Osteoblast (primary cell): ENCODE measurements around the gene SP140L. TPM values are rescaled to one million over a fixed set of nuclear protein-coding genes. Genes with fewer than 3 reads are reported as not detected.
"Not testable (repeated sequence)": the region's sequence is repeated elsewhere in the genome, so short reads cannot be mapped to it uniquely, and the experiment has no call there.

ENCODE experiments used
- DNase-seq: peaks from one replicate; pipeline ENCODE4 v3.0.0; 2011; ENCODE audit warnings: low spot score, mixed read lengths; ENCODE audit not compliant: insufficient read length; ENCODE audit errors: missing footprints
- H2AFZ ChIP-seq: 2 replicates; pipeline ENCODE4 v1.6.0; 2011; ENCODE audit warnings: mild to moderate bottlenecking, low read length
- H3K27ac ChIP-seq: 2 replicates; pipeline ENCODE4 v1.5.1; 2011; ENCODE audit warnings: mild to moderate bottlenecking, low read depth, low read length, moderate library complexity
- H3K27me3 ChIP-seq: 2 replicates; pipeline ENCODE4 v1.6.0; 2012; ENCODE audit warnings: mild to moderate bottlenecking, control low read depth, inconsistent platforms, low read length, moderate library complexity; ENCODE audit not compliant: insufficient read depth
- H3K36me3 ChIP-seq: 2 replicates; pipeline ENCODE4 v1.5.1; 2011; ENCODE audit warnings: mild to moderate bottlenecking, low read length, control low read depth, moderate library complexity; ENCODE audit not compliant: insufficient read depth
- H3K4me1 ChIP-seq: 2 replicates; pipeline ENCODE4 v1.5.1; 2011; ENCODE audit warnings: mild to moderate bottlenecking, low read length, control low read depth, moderate library complexity; ENCODE audit not compliant: insufficient read depth
- H3K4me2 ChIP-seq: 2 replicates; pipeline ENCODE4 v1.6.0; 2011; ENCODE audit warnings: mild to moderate bottlenecking, low read length; ENCODE audit not compliant: insufficient read depth
- H3K4me3 ChIP-seq: fragments of 200-600 bp; sonication (generic); 3 replicates; pipeline ENCODE4 v1.5.1; 2012; ENCODE audit warnings: mild to moderate bottlenecking, low read length, inconsistent platforms; ENCODE audit not compliant: insufficient read depth
- H3K79me2 ChIP-seq: 2 replicates; pipeline ENCODE4 v1.6.0; 2012; ENCODE audit warnings: mild to moderate bottlenecking, low read length, control low read depth, inconsistent platforms; ENCODE audit not compliant: insufficient read depth
- H3K9me3 ChIP-seq: 2 replicates; pipeline ENCODE4 v1.5.1; 2011; ENCODE audit warnings: low read depth, low read length, control low read depth
- H4K20me1 ChIP-seq: 2 replicates; pipeline ENCODE4 v1.6.0; 2012; ENCODE audit warnings: mild to moderate bottlenecking, low read length, control low read depth; ENCODE audit not compliant: insufficient read depth
- CTCF ChIP-seq: IDR thresholded peaks from 2 replicates; pipeline ENCODE4 v1.5.1; 2011; ENCODE audit warnings: mild to moderate bottlenecking, low read depth, low read length, moderate library complexity; ENCODE audit errors: extremely low read depth
- total RNA-seq: library from RNA; depleted of rRNA; stranded (reverse); fragments of >200 nt; gene quantifications from 2 replicates; pipeline ENCODE4 v1.2.3, GENCODE V29; 2012

The SP140L gene
- total RNA-seq, 1 donor, result 15.6 TPM

GRCh38 chr2:230329946-230330605 is 3.1 kb downstream of the SP140L start:
- Histone ChIP-seq H2AFZ (no peak overlapping the region), H4K20me1 (peaks cover 4% of the 10 kb centered on the region), H3K4me2 (peak overlapping the region; percentile 47), H3K4me1 (peaks cover 22% of the 10 kb centered on the region), H3K4me3 (no peak overlapping the region), H3K79me2 (peaks cover 51% of the 10 kb centered on the region), H3K36me3 (peaks cover 4% of the 10 kb centered on the region), H3K9me3 (no peaks in the 10 kb centered on the region), H3K27ac (no peak overlapping the region), H3K27me3 (no peaks in the 10 kb centered on the region)
- no peak for DNase-seq
- no peak for TF ChIP-seq CTCF

DNA sequence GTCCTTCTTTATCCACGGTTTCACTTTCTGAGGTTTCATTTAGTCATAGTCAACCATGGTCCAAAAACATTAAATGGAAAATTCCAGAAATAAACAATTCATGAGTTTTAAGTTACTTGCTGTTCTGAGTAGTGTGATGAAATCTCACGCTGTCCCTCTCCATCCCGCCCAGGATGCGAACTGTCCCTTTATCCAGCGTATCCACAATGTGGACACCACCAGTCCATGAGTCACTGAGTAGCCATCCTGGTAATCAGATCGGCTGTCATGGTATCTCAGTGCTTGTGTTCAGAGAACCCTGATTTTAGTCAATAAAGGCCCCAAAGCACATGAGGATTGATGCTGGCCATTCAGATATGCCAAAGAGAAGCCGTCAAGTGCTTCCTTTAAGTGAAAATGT is 3.7 kb downstream of the SP140L start:
- H3K4me1 ChIP-seq, result peaks cover 28% of the 10 kb centered on the region
- DNase-seq, result no peak
- peaks cover 54% of the 10 kb centered on the region for H3K79me2 ChIP-seq
- no peak overlapping the region for H3K27ac ChIP-seq
- H3K27me3 ChIP-seq, result no peaks in the 10 kb centered on the region
- peaks cover 5% of the 10 kb centered on the region for H3K36me3 ChIP-seq
- H3K4me2 ChIP-seq, result peak overlapping the region; percentile 47
- peaks cover 8% of the 10 kb centered on the region for H4K20me1 ChIP-seq
- no peak overlapping the region for H3K4me3 ChIP-seq
- no peaks in the 10 kb centered on the region for H3K9me3 ChIP-seq
- no peak for TF ChIP-seq CTCF
- no peak overlapping the region for H2AFZ ChIP-seq

DNA sequence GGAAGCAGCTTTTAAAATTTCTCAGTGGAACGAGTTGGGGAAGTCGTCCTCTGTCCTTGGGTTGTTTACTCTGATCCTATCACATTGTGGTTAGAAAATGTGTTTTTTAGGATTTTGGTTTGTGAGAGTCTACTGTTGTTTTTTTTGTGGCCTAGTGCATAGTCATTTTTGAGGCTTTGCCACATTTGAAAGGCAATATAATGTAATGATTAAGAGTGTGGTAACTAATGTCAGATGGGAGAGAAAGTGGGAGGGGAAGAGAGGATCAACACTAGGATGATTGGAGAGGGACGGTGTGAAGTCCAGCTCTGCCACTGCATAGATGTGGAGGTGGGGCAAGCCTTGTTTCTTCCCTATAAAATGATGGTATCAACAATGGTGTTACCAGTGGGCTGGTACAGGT is 8.5 kb downstream of the SP140L start:
- H3K4me3 ChIP-seq, result peak overlapping the region; percentile 6
- H2AFZ ChIP-seq, result no peak overlapping the region
- TF ChIP-seq CTCF, result no peak
- no peak for DNase-seq
- peaks cover 35% of the 10 kb centered on the region for H3K79me2 ChIP-seq
- H3K36me3 ChIP-seq, result peaks cover 9% of the 10 kb centered on the region
- H3K9me3 ChIP-seq, result no peaks in the 10 kb centered on the region
- peak overlapping the region; percentile 34 for H3K27ac ChIP-seq
- H3K4me2 ChIP-seq, result peak overlapping the region; percentile 30
- no peaks in the 10 kb centered on the region for H3K27me3 ChIP-seq
- H3K4me1 ChIP-seq, result peaks cover 16% of the 10 kb centered on the region
- H4K20me1 ChIP-seq, result peaks cover 14% of the 10 kb centered on the region

DNA sequence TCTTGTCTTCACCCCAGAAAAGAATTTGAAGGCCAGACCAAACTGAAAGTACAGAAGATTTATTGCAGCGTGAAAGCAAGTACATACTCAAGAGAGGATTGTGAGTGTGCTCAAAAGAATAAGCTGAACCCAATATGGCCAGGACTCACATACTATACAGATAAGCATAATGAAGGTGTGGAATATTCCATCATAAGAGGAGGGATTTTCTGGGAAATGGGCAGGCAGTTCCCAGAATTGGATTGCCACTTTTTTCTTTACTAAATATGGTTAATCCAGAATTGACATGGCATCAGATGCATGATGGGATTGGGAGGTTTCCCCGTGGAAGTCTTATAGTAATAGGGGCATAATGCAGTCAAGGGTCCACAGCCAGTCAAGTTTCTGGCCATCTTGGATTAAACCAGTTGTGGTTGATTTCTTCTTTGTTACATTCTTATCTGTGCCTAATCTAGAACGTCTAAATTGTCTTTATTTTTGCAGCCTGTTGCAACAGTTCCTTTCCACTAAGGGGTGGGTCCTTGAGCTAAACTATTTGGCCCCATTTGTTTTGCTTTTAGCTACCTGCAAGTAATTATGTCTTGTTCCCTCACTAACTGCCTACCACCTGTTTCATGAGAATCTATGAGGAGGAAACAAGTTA is 9.0 kb downstream of the SP140L start:
- Histone ChIP-seq H3K9me3 (no peaks in the 10 kb centered on the region), H4K20me1 (peaks cover 14% of the 10 kb centered on the region), H2AFZ (no peak overlapping the region), H3K36me3 (peaks cover 9% of the 10 kb centered on the region), H3K79me2 (peaks cover 33% of the 10 kb centered on the region), H3K4me3 (peak overlapping the region; percentile 6), H3K27ac (no peak overlapping the region), H3K4me1 (peaks cover 13% of the 10 kb centered on the region), H3K4me2 (peak overlapping the region; percentile 30), H3K27me3 (no peaks in the 10 kb centered on the region)
- TF ChIP-seq CTCF, result no peak
- DNase-seq, result no peak

GRCh38 chr2:230341936-230342528 is 15.0 kb downstream of the SP140L start:
- H4K20me1 ChIP-seq, H3K9me3 ChIP-seq, H3K4me1 ChIP-seq, DNase-seq, H3K27ac ChIP-seq, H3K27me3 ChIP-seq, H2AFZ ChIP-seq, H3K4me2 ChIP-seq, H3K4me3 ChIP-seq, H3K36me3 ChIP-seq: not testable (repeated sequence)
- peaks cover 23% of the 10 kb centered on the region for H3K79me2 ChIP-seq
